ENCODE results near the gene SNED1.

Gene SNED1

GRCh38 chr2:241133436-241133820, 135.0 kb downstream of the SNED1 start:
- DNase-seq: no peak

DNA sequence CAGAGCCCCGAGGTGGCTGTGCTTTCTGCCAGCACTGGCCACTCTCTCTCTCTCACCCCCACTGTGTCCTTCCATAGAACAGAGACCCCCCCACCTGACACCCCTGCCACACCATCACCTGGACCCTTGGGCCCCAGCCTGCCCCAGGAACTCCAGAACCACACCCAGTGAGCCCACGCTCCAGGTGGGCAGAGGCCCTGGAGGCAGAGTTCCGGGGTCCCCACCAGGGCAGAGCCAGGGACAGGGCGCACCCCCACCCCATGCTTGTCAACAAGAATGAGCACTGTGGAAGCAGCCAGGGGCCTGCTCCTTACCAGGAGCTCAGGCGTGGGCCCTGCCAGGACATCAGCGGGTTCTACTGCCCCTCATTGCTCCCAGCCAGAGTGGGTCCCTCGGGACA, 136.3 kb downstream of the SNED1 start:
- DNase-seq: no peak

DNA sequence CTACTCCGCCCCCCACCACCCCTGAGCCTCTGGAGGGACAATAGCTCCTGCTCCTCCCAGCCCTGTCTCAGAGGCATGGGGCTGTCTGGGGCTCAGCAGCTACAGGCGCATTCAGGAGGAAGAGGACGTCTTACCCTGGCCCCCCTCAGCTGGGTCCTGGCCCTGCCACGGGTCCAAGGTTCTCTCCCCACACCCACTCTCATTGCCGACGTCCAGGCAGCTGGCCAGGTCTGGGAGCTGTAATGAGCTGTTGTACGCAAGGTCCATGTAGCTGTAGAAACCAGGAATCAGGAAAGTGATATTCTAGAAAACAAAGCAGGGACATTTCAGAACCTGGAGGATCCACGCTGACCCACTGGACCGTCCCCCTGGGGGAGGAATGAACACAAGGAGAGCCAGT, 137.3 kb downstream of the SNED1 start:
- DNase-seq: no peak

GRCh38 chr2:241136191-241136590, 137.8 kb downstream of the SNED1 start:
- DNase-seq: no peak

DNA sequence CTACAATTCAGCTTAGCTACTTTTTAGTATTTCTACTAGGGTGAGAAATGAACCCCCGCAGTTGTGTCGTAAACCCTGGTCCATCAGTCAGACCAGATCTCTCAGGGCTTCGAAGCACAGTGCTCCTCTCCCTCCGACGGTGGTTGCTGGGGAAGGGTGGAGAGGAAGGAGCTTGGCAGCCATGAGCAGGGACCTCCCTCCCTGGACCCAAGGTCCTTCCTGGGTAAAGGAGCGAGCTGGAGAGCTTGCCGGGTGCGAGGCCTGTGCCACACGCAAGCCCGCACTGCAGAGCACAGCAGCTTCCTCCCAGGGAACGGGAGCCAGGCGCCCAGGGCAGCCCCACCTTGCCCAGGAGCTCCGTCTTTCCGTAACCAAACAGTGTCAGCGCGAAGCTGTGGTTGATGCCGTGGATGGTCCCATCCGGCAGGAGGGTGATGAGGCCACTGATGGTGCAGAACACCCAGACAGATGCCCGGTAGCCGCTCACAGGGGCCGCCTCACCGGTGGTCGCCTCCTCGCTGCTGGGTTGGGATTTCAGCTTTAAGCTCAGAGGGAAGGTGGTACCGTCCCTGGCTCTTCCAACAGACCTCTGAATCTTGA, 138.3 kb downstream of the SNED1 start:
- no peak for DNase-seq

DNA sequence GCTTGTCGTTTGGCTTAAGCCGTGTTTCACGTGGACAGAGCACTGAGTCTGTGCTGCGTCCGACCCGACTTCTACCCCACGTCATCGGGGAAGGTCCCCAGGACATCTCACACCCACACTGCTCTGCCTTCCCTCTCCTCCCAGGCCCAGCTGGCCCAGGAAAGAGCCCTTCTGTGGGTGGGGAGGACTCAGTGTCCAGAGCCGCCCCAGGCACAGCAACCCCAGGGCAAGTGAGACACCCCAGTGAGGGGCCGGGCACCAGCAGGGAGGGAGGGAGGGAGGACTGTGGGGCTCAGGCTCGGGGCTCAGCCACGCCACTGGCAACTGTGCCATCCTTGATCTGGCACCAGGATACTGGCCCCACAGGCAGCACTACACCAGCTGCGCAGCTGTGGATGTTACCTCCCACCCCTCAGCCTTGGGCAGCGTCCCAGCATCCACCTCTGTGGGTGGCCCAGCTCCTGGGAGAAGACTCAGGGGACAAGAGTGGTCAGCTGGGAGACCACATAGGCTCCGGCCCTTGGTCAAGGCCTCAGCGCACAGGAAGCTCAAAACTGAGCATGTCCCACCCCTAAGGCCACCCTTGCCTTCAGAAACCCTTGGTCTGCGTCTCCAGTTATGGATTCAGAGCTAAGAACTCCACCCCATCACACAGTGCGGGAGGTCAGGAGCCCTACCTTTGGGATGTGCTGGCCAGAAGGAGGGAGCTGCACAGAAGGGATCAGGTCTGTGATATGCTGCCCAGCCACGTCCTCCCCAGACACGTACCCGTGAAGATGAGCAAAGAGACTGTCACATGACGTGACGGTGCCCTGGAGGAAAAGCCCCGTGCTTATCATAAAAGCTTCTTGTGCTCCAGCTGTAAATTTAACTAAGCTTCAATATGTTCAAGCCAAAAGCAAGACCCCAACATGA, 139.1 kb downstream of the SNED1 start:
- DNase-seq: no peak

DNA sequence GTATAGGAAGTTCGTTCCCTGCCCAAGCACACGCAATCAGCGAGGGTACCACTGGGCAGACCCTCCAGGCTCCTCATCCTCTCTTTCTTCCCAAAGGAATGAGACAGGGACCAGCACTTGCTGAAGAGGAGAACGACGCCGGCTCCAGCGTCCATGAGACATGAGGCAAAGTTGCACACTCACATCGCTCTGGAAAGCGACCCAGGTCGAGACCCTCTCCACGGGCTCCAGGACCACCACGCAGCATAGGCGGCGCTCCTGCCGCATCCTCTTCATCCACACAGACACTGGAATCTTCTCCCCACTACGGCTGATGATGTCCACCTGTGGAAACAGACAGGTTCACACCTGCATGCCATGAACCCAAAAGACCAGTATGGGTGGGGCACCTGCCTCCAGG, 140.1 kb downstream of the SNED1 start:
- no peak for DNase-seq

DNA sequence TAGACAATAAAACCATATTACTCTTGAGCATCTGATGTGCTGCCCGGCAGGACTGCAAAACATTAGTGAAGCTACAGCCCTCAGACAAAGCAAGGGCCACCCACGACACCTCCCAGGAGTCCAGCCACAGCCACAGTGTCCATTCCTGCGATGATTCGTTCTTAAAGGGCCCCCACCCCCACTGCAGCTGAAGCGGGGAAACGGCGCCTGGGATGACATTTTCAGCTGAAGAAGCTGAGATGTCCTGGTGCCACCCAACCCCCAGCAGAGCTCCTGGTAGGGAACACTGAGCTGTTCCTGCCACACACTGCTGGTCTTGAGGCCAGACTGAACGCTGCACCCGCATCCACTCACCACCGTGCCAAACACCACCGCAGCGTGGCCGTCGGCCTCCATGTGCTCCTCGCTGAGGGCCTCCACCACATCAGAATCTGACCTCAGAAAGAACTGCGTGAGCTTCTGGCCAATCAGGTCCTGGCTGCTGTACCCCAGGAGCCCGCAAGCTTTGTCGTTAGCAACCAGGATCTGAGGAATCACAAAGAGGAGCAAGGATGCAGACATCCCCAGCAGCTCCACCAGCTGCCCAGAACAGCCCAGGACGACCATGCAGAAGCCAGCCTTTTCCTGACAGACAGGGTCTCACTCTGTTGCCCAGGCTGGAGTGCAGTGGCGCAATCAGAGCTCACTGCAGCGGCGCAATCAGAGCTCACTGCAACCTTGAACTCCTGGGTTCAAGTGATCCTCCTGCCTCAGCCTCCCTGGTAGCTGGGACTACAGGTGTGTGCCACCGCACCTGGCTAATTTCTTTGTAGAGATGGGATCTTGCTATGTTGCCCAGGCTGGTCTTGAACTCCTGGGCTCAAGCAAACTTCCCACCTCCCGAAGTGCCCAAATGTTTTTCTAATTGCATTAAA, 141.4 kb downstream of the SNED1 start:
- no peak for DNase-seq

DNA sequence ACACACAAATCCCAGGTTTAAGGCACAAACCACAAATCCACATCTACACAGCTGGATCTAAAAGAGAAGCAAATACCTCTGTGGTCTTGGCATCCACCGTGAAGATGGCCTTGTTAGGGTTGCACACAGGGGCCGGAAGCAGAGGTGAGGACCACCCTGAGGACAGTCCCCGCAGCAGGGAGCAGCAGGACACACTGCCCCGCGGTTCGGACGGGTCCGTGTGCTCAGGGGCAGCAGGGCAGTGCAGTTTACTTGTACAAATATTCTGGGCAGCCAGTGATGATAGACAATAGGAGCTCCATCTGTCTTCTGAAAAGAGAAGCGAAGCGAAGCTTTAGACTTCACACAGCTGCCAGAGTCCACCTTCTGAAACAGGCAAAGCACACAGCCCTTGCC, 142.0 kb downstream of the SNED1 start:
- no peak for DNase-seq

GRCh38 chr2:241141214-241141770, 142.9 kb downstream of the SNED1 start:
- no peak for DNase-seq

DNA sequence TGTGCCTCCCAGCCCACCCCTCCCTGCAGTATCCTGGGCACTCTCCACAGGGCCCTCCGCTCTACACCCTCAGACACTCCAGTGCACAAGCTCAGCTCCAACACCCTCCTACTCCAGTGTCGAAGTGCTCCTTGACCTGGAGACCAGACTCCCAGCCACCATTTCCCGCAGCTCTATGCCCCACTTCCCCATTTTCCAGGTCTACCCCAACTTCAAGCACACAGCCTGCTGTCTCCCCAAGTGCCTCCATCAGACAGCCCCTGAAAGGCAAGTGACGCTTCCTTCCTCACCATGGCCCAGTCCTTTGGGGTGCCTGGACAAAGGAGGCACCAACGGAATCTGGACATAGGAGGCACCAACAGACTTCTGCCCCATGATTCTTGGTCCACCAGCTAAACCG, 143.6 kb downstream of the SNED1 start:
- no peak for DNase-seq

GRCh38 chr2:241142593-241142992, 144.2 kb downstream of the SNED1 start:
- no peak for DNase-seq
